DND-41 (cell line): Measurements from ENCODE around the gene GDPD4.

ENCODE experiments used
- ATAC-seq: fragments of 200-7000 bp; cut with Tn5 transposase; 3 replicates; pipeline ENCODE4 v1.9.1; 2021; ENCODE audit warnings: low read depth; ENCODE audit not compliant: insufficient read depth
- DNase-seq: peaks from one replicate; pipeline ENCODE4 v3.0.0-alpha.2; 2020
- H2AFZ ChIP-seq: 2 replicates; pipeline ENCODE4 v1.6.0; 2012; ENCODE audit warnings: low read depth, low read length
- H3K27ac ChIP-seq: 2 replicates; pipeline ENCODE4 v1.5.1; 2012; ENCODE audit warnings: low read length, inconsistent platforms
- H3K27me3 ChIP-seq: fragments of 200-600 bp; sonication (generic); 2 replicates; pipeline ENCODE4 v1.6.0; 2012; ENCODE audit warnings: low read length, mild to moderate bottlenecking, inconsistent platforms; ENCODE audit not compliant: insufficient read depth, poor library complexity
- H3K36me3 ChIP-seq: 2 replicates; pipeline ENCODE4 v1.5.1; 2012; ENCODE audit warnings: low read length, inconsistent platforms; ENCODE audit not compliant: insufficient read depth
- H3K4me1 ChIP-seq: 2 replicates; pipeline ENCODE4 v1.5.1; 2012; ENCODE audit warnings: mild to moderate bottlenecking, low read length; ENCODE audit not compliant: insufficient read depth
- H3K4me2 ChIP-seq: 2 replicates; pipeline ENCODE4 v1.6.0; 2012; ENCODE audit warnings: mild to moderate bottlenecking, moderate library complexity, low read length, inconsistent platforms; ENCODE audit not compliant: insufficient read depth
- H3K4me3 ChIP-seq, 2 experiments: fragments of 200-600 bp in 1 of 2; shearing (Covaris generic) in 1 of 2; 2 replicates each; pipeline ENCODE4 v1.5.1; 2012 to 2016; ENCODE audit warnings: inconsistent platforms in 2 of 2, low read length in 2 of 2, mild to moderate bottlenecking in 2 of 2, low read depth in 1 of 2, moderate library complexity in 1 of 2
- H3K79me2 ChIP-seq: 2 replicates; pipeline ENCODE4 v1.6.0; 2012; ENCODE audit warnings: low read length, inconsistent platforms; ENCODE audit not compliant: insufficient read depth
- H3K9ac ChIP-seq: 2 replicates; pipeline ENCODE4 v1.6.0; 2012; ENCODE audit warnings: low read depth, mild to moderate bottlenecking, inconsistent platforms, low read length, moderate library complexity
- H3K9me3 ChIP-seq: 2 replicates; pipeline ENCODE4 v1.5.1; 2012; ENCODE audit warnings: low read length, moderate library complexity, mild to moderate bottlenecking, inconsistent platforms; ENCODE audit not compliant: insufficient read depth, severe bottlenecking
- H4K20me1 ChIP-seq: 2 replicates; pipeline ENCODE4 v1.6.0; 2012; ENCODE audit warnings: low read length; ENCODE audit not compliant: insufficient read depth
- EZH2 ChIP-seq: IDR thresholded peaks from 3 replicates; pipeline ENCODE4 v1.6.1; 2012; ENCODE audit warnings: borderline replicate concordance, low read depth, mild to moderate bottlenecking, moderate library complexity, low read length, inconsistent platforms; ENCODE audit not compliant: severe bottlenecking
- TF ChIP-seq, protein P1 (sequence below): IDR thresholded peaks from 2 replicates; pipeline ENCODE4 v1.5.1; 2012; ENCODE audit warnings: borderline replicate concordance, low read length, moderate library complexity, mild to moderate bottlenecking; ENCODE audit not compliant: poor library complexity, severe bottlenecking; ENCODE audit errors: extremely low read depth

Gene GDPD4

DNA sequence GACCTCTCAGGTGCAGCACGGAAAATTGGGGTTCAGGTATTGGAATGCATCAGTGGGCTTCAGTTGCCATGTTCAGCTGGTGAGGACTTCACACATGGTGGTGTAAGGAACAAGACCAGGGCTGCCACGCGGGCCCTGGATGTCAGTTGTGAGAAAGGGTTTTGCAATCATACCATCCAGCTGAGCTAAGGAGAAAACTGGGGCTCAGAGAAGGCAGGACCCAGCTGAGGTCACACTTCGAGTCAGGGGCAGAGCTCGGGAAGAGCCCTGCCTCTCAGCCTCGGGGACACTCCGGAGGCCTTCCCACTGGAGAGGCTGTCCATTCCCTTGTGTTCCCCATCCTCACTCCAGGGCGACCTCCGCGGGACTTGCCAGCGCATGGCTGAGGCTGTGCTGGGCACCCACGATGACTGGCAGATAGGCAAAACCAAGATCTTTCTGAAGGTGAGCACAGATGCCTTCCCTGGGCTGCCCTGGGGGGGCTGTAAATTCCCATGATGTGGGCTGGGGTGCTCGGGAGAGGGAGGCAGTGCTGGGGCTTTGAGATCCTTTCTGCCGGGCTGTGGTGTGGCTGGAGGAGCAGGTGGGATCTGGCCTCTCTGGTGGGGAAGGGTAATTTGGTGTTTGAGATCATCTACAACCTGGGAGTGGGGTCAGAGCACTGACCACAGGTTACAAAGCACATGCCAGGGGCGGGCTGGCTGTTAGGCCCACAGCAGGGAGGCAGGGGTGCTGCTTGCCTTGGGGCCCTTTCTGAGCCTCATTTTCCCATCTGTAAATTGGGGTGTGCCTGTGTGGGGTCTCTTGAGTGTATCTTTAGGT, 126.3 kb downstream of the GDPD4 start:
- no peak overlapping the region for H3K9ac ChIP-seq
- DNase-seq (no peak), ATAC-seq (no peak)
- no peaks in the 10 kb centered on the region for H3K79me2 ChIP-seq
- no peaks in the 10 kb centered on the region; the same call in 1 of the 2 replicates for H4K20me1 ChIP-seq
- H3K4me1 ChIP-seq = no peaks in the 10 kb centered on the region
- no peak overlapping the region for H3K4me2 ChIP-seq
- H3K27ac ChIP-seq = no peak overlapping the region
- no peaks in the 10 kb centered on the region for H3K9me3 ChIP-seq
- no peak overlapping the region for H3K4me3 ChIP-seq
- TF ChIP-seq, protein P1, sequence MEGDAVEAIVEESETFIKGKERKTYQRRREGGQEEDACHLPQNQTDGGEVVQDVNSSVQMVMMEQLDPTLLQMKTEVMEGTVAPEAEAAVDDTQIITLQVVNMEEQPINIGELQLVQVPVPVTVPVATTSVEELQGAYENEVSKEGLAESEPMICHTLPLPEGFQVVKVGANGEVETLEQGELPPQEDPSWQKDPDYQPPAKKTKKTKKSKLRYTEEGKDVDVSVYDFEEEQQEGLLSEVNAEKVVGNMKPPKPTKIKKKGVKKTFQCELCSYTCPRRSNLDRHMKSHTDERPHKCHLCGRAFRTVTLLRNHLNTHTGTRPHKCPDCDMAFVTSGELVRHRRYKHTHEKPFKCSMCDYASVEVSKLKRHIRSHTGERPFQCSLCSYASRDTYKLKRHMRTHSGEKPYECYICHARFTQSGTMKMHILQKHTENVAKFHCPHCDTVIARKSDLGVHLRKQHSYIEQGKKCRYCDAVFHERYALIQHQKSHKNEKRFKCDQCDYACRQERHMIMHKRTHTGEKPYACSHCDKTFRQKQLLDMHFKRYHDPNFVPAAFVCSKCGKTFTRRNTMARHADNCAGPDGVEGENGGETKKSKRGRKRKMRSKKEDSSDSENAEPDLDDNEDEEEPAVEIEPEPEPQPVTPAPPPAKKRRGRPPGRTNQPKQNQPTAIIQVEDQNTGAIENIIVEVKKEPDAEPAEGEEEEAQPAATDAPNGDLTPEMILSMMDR = no peak
- TF ChIP-seq EZH2 = no peak
- H3K36me3 ChIP-seq = no peaks in the 10 kb centered on the region
- no peak overlapping the region for H2AFZ ChIP-seq
- H3K27me3 ChIP-seq = no peaks in the 10 kb centered on the region

DNA sequence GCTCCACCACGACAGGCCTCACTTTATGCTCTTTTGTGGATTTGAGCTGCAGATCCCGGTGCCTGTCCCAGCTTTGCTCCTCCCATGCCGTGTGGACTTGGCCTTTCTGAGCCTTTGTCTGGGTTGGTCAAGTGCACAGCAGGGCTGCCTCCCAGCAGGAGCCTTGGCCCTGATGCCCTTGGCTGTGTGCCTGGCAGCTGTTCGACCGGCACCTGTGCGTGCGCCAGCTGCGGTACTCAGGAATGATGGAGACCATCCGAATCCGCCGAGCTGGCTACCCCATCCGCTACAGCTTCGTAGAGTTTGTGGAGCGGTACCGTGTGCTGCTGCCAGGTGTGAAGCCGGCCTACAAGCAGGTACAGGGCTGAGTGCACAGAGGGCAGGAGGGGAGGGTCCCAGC, 126.9 kb downstream of the GDPD4 start:
- DNase-seq = no peak
- Histone ChIP-seq H3K36me3 (no peaks in the 10 kb centered on the region), H4K20me1 (no peaks in the 10 kb centered on the region; the same call in 1 of the 2 replicates), H3K4me3 (no peak overlapping the region), H3K27me3 (no peaks in the 10 kb centered on the region), H3K27ac (no peak overlapping the region), H3K4me1 (no peaks in the 10 kb centered on the region), H3K9ac (no peak overlapping the region), H2AFZ (no peak overlapping the region), H3K9me3 (no peaks in the 10 kb centered on the region), H3K4me2 (no peak overlapping the region), H3K79me2 (no peaks in the 10 kb centered on the region)
- TF ChIP-seq EZH2 = no peak
- TF ChIP-seq, protein P1 = no peak
- ATAC-seq = no peak

- no peak overlapping the region for H3K9ac ChIP-seq
- no peak overlapping the region for H3K4me3 ChIP-seq
- no peaks in the 10 kb centered on the region; the same call in 1 of the 2 replicates for H4K20me1 ChIP-seq
- DNase-seq (no peak), ATAC-seq (no peak)
- no peaks in the 10 kb centered on the region for H3K79me2 ChIP-seq
- no peaks in the 10 kb centered on the region for H3K9me3 ChIP-seq
- no peak for TF ChIP-seq EZH2
- TF ChIP-seq, protein P1 = no peak
- no peaks in the 10 kb centered on the region for H3K36me3 ChIP-seq
- no peak overlapping the region for H3K4me2 ChIP-seq
- H3K27ac ChIP-seq = no peak overlapping the region
- no peaks in the 10 kb centered on the region for H3K4me1 ChIP-seq
- H2AFZ ChIP-seq = no peak overlapping the region
- no peaks in the 10 kb centered on the region for H3K27me3 ChIP-seq
These were observed 128.0 kb downstream of the GDPD4 start for GRCh38 chr11:77173494-77173893.
